ENCODE measurements around the gene ATP6V0B. TPM values are rescaled to one million over a fixed set of nuclear protein-coding genes. Genes with fewer than 3 reads are reported as not detected.
A peak's percentile ranks its signal among the peaks of the same experiment; 100 is the strongest.

Gene ATP6V0B
- total and polyA plus RNA-seq, 9 of the 15 experiments (the other 6 are each of a cell fraction or from before 2014, with no cell fraction given): 137 to 328 (median 220) TPM

DNA sequence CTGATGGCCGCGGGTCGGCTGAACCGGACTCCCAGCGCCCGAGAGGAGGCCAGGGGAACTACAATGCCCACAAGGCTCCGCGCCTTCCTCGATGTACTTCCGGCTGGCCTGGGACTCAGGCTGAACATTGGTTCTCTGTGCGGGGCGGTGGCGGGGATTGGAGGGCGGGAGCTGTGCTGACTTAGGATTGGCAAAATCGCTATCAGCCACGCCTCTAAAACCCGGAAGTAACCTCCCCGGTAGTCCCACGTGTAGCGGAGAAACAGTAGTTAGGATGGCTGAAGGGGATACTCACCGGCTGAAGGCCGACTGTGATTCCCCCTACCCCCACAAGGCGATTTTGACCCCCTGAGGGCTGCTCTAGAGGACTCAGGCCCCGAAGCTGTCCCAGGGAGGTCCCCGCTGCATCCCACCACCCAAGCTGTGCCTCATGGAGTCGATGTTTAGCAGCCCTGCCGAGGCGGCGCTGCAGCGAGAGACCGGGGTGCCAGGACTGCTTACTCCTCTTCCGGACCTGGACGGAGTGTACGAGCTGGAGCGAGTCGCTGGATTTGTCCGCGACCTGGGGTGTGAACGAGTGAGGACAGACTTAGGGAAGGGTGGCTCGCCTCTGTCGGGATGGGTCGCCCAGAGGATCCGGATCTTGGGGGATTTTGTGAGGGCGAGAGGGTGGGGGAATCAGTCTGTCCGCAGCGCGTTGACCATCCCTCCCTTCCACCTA is 4.9 kb upstream of the ATP6V0B start, which contains the start of gene DPH2 (continued):
- TF ChIP-seq, protein P1, sequence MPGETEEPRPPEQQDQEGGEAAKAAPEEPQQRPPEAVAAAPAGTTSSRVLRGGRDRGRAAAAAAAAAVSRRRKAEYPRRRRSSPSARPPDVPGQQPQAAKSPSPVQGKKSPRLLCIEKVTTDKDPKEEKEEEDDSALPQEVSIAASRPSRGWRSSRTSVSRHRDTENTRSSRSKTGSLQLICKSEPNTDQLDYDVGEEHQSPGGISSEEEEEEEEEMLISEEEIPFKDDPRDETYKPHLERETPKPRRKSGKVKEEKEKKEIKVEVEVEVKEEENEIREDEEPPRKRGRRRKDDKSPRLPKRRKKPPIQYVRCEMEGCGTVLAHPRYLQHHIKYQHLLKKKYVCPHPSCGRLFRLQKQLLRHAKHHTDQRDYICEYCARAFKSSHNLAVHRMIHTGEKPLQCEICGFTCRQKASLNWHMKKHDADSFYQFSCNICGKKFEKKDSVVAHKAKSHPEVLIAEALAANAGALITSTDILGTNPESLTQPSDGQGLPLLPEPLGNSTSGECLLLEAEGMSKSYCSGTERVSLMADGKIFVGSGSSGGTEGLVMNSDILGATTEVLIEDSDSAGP (CRISPR knock-in tag; IDR thresholded peaks at IDR 0.05): 0 out of 2 replicates have a peak, but pooled peaks have one; percentile 26
- TF ChIP-seq PCBP1 (IDR thresholded peaks at IDR 0.05; ENCODE audit: low read depth, low read length, poor library complexity, severe bottlenecking) (no peak), NFE2L1 (tag; IDR thresholded peaks at IDR 0.05; ENCODE audit: borderline replicate concordance, low read depth) (no peak), NFE2 (IDR thresholded peaks at IDR 0.05; ENCODE audit: low read depth) (0 out of 2 replicates have a peak, but pooled peaks have one; percentile 1), FOSL1 (tag; conservative IDR thresholded peaks at IDR 0.05) (no peak), HNRNPL (IDR thresholded peaks at IDR 0.05; ENCODE audit: low read depth, low read length) (no peak), GABPA (tag; conservative IDR thresholded peaks at IDR 0.05; ENCODE audit: low read depth) (peak; percentile 98), XRCC3 (IDR thresholded peaks at IDR 0.05) (no peak), ELF2 (CRISPR knock-in tag; IDR thresholded peaks at IDR 0.05) (peak; percentile 92), ZNF696 (CRISPR knock-in tag; conservative IDR thresholded peaks at IDR 0.05) (no peak), ZNF436 (CRISPR knock-in tag; IDR thresholded peaks at IDR 0.05) (no peak), ZZZ3 (IDR thresholded peaks at IDR 0.05) (no peak), SRF (CRISPR knock-in tag; IDR thresholded peaks at IDR 0.05) (0 out of 4 replicates have a peak, but pooled peaks of 1 of the 2 experiments have one; percentile 45), DPF2 (IDR thresholded peaks at IDR 0.05) (no peak), MCM2 (IDR thresholded peaks at IDR 0.05; ENCODE audit: low read depth) (no peak), XRCC4 (IDR thresholded peaks at IDR 0.05; ENCODE audit: extremely low read depth, insufficient read depth, insufficient read length) (no peak)
- TF ChIP-seq, protein P2, sequence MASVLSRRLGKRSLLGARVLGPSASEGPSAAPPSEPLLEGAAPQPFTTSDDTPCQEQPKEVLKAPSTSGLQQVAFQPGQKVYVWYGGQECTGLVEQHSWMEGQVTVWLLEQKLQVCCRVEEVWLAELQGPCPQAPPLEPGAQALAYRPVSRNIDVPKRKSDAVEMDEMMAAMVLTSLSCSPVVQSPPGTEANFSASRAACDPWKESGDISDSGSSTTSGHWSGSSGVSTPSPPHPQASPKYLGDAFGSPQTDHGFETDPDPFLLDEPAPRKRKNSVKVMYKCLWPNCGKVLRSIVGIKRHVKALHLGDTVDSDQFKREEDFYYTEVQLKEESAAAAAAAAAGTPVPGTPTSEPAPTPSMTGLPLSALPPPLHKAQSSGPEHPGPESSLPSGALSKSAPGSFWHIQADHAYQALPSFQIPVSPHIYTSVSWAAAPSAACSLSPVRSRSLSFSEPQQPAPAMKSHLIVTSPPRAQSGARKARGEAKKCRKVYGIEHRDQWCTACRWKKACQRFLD (CRISPR knock-in tag; IDR thresholded peaks at IDR 0.05): peak; percentile 84
- TF ChIP-seq, protein P3, sequence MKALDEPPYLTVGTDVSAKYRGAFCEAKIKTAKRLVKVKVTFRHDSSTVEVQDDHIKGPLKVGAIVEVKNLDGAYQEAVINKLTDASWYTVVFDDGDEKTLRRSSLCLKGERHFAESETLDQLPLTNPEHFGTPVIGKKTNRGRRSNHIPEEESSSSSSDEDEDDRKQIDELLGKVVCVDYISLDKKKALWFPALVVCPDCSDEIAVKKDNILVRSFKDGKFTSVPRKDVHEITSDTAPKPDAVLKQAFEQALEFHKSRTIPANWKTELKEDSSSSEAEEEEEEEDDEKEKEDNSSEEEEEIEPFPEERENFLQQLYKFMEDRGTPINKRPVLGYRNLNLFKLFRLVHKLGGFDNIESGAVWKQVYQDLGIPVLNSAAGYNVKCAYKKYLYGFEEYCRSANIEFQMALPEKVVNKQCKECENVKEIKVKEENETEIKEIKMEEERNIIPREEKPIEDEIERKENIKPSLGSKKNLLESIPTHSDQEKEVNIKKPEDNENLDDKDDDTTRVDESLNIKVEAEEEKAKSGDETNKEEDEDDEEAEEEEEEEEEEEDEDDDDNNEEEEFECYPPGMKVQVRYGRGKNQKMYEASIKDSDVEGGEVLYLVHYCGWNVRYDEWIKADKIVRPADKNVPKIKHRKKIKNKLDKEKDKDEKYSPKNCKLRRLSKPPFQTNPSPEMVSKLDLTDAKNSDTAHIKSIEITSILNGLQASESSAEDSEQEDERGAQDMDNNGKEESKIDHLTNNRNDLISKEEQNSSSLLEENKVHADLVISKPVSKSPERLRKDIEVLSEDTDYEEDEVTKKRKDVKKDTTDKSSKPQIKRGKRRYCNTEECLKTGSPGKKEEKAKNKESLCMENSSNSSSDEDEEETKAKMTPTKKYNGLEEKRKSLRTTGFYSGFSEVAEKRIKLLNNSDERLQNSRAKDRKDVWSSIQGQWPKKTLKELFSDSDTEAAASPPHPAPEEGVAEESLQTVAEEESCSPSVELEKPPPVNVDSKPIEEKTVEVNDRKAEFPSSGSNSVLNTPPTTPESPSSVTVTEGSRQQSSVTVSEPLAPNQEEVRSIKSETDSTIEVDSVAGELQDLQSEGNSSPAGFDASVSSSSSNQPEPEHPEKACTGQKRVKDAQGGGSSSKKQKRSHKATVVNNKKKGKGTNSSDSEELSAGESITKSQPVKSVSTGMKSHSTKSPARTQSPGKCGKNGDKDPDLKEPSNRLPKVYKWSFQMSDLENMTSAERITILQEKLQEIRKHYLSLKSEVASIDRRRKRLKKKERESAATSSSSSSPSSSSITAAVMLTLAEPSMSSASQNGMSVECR (CRISPR knock-in tag; IDR thresholded peaks at IDR 0.05): peak; percentile 99
- TF ChIP-seq, protein P4, sequence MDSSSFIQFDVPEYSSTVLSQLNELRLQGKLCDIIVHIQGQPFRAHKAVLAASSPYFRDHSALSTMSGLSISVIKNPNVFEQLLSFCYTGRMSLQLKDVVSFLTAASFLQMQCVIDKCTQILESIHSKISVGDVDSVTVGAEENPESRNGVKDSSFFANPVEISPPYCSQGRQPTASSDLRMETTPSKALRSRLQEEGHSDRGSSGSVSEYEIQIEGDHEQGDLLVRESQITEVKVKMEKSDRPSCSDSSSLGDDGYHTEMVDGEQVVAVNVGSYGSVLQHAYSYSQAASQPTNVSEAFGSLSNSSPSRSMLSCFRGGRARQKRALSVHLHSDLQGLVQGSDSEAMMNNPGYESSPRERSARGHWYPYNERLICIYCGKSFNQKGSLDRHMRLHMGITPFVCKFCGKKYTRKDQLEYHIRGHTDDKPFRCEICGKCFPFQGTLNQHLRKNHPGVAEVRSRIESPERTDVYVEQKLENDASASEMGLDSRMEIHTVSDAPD (CRISPR knock-in tag; IDR thresholded peaks at IDR 0.05): no peak

All from K562 (cell line).